ENCODE data around the gene SEMA7A.

GRCh38 chr15:74386496-74387140 is 47.1 kb downstream of the SEMA7A start:
- TF ChIP-seq TAF1 (IDR thresholded peaks at IDR 0.05; ENCODE audit: low read depth): no peak
- no peak for TF ChIP-seq TCF12 (IDR thresholded peaks at IDR 0.05; ENCODE audit: low read depth)
- TF ChIP-seq RAD21 (IDR thresholded peaks at IDR 0.05; ENCODE audit: low read depth): no peak
- TF ChIP-seq REST (IDR thresholded peaks at IDR 0.05; ENCODE audit: low read depth): no peak
- no peak for TF ChIP-seq MAX (IDR thresholded peaks at IDR 0.05)
- no peak for TF ChIP-seq EGR1 (IDR thresholded peaks at IDR 0.05)
- no peak for TF ChIP-seq TEAD4 (IDR thresholded peaks at IDR 0.05)
- no peak for TF ChIP-seq USF1 (IDR thresholded peaks at IDR 0.05)
- TF ChIP-seq FOXM1 (IDR thresholded peaks at IDR 0.05; ENCODE audit: borderline replicate concordance, low read depth): no peak

Measured in Ishikawa (cell line).